Stimulated activated CD8-positive, alpha-beta memory T cell treated with anti-CD3 and anti-CD28 coated beads, Interleukin-4, amount 100 ng/mL, for 1 hour (primary cell): ENCODE measurements around the gene SDSL.

Experiments
- DNase-seq, 2 donors: peaks; one replicate each; pipeline ENCODE4 v3.0.0-alpha.2; 2020; ENCODE audit warnings: low read depth in 2 of 2, low spot score in 1 of 2

Gene SDSL

DNA sequence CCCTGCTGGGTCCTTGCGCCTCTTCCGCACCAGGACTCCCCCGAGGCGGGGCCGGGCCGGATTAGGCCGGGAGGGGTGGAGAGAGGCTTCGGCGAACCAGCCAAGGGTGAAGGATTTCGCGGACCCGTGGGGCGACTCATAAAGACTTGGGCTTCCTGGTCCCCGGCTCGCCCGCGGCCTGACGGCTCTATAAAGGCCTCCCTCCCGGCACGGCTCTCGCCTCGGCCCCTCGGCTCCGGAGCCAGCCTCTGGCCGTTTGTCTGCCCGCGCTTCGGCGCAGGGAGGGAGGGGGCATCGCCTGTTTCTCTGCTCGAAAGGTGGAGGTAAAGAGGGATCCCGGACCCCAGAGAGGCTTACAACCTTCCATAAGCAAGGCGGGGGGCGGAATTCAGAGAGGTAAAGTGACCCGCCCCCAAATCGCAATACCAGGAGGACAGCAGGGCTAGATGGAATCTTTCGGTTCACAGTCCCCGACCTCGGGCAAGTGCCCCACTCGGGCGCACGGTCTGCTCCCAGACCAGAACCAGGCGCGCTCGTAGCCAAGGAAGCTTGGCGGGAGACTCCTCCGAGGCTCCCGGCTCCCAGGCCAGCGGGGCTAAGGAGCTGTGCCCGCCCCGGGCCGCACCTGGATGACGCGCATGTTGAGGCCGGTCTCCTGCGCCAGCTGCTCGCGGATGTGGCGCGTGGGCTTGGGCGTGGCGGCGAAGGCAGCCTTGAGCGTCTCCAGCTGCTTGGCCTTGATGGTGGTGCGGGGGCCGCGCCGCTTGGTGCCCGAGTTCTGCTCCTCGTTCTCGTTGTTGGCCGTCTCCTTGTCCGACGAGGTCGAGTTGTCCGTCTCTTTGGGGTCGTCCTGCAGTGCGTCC is 45.6 kb downstream of the SDSL start:
- DNase-seq = no peak

DNA sequence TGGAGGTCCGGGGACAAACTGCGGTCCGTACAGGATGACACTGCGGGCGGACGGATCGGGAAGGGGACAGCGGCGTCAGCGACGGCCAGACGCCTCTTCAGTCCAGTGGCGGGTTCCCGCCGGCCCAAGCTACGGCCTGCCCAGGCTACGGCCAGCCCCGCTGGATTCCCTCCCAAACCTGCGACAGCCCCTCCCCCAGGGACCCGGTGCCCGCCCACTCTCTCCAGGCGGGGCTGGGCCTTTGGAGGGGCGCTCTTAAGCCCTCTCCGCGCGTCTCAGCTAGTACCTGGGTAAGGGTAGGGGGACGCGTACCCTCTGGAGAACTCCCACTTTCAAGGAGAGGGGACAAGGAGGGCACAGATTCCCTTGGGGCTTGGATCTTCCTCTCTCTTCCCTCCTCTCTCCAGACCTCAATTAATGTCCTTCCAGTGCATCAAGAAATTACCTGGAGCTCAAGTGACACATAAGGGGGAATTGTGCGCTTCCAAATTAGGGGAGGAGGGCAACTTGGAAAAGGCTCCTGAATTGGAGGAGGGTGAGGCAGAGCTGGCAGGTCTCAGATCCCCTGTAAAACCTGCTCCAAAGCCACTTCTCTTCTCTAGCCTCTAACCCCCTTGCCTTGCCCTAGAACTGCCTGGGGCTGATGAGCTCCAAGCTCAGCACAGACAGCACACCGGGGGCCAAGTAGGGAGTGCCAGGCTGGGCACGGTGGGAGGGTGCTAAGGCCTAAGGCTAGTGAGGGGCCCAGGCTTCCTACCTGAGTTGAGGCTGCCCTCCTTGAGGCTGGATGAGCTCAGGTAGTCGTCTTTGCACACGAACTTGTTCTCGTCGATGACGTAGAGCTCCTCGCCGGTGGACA is 46.4 kb downstream of the SDSL start:
- DNase-seq = no peak

DNA sequence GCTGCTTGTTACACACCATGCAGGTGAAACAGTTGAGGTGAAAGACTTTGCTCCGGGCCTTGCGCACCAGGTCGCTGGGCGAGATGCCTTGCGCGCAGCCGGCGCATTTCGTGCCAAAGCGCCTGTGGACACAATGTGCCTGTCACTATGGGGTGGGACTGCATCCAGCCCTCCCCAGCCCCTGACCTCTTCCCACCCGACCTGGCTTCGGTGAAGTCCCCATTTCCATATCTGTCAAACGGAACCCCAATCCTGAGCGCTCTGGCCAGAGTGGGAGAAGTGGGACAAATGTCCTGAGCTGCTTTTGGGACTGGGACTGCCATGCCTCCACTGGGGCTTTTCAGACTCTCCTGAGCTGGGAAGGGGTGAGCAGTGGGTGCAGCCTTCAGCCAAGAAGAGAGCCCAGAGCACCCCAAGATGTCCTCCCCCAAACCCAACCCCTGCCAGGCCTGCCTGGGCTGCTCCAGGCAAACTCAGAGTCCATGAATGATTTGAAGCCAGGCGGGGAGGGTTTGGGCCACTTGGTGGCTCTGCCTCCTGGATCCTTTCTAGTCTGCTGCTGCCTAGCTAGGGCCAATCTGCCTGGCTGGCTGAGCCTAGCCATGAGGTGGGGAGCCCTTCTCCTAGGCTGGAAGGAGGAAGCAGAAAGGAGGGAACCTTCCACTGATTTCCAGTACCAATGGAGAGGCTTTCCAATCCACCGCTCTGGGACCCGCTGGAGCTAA is 47.2 kb downstream of the SDSL start:
- no peak for DNase-seq

DNA sequence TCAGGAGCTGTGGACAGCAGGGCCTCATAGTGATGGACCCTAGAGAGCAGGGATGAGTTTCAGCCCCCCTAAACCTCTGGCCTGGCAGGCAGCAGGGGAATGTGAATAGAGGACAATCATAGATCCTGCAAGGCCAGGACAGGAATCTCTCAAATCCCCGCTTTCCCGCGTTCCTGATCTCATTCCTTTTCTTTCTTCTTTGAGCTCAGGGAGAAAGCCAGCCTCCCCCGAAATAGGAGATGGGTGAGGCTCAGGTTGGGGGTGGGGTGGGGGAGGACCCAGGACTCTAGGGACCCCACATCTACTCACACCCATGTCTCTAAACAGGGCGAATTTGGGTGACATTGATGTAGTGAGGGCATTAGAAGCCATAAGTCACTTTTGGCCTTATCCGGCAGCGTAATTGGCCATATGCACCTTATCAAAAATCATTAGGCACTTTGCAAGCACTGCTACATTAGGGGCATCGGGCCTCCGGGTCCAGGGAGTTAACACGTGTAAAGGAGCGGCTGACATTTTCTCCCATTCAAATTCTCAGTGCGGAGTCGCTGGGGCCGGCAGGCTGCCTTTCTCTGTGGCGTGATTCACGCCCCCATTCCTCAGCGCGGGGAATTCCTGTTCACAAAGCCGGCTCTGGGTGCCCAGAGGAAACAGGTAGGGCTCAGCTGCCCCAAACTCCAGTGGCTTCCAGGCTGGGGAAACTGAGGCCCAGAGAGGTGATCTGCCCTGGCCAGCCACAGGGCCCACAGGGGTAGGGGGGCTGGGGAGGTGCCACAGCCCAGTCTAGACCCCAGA is 48.0 kb downstream of the SDSL start:
- DNase-seq = no peak

DNA sequence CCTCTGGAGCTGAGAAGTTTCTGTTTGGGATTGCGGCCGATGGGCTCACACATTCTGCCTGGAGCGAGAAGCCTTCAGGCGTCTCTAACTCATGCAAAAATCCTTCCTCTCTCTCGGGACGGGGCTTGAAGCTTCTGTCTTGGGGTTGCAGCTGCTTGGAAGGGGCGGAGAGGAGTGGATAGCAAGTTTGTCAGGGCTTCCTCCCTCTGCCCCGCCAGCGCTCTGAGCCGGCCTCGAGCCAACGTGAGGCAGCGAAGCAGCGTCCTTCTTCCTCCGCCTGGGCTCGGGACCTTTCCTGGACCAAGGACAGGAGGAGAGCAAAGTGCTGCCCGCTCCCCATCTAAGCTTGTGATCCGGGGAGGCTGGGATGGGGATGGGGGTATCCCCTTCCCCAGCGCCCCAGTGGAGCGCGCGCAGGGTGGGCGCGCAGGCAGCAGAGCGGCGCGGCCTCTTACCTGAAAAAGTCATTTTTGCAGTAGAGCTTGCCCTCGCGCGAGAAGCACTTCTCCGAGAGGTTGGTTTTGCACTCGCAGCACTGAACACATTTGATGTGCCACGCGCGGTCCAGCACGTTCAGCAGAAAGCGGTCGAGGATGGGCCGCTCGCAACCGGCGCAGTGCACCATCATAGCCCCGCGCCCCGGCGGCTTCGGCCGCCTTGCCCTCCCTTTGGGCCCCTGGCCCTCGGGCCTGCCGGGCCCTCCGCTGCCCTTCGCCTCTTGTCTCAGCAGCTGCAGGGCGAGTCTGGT is 48.9 kb downstream of the SDSL start:
- no peak for DNase-seq

DNA sequence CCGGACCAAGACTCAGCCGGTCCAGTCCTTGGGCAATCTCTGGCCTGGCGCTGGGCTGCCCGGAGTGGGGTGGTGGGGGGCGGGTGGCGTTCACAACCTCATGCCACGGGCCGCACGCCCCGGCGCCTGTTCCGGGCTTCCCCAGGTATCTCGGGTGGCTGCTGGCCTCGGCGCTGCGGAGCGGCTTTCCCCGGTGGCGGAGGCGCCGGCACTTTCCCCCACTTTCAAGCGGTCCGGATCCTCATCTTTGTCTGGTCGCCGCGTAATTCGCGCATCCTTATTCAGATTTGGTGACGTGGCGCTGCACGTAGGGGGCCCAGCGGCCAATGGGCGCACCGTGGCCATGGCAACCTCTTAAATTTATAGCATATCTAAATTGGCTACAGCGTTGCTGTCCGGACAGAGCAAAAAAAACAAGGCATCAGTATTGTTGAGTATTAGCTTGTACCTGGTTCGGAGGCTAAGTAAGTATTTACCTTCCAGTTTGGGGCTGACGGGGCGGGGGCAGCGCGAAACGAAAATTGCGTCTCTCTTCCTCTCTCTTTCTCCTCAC is 49.5 kb downstream of the SDSL start, which contains the start of gene LHX5:
Gene LHX5 (minus strand): TSS at position 253 of the 553 bp plus-strand sequence. CDS start 373 bp downstream, outside the sequence.
- no peak for DNase-seq

DNA sequence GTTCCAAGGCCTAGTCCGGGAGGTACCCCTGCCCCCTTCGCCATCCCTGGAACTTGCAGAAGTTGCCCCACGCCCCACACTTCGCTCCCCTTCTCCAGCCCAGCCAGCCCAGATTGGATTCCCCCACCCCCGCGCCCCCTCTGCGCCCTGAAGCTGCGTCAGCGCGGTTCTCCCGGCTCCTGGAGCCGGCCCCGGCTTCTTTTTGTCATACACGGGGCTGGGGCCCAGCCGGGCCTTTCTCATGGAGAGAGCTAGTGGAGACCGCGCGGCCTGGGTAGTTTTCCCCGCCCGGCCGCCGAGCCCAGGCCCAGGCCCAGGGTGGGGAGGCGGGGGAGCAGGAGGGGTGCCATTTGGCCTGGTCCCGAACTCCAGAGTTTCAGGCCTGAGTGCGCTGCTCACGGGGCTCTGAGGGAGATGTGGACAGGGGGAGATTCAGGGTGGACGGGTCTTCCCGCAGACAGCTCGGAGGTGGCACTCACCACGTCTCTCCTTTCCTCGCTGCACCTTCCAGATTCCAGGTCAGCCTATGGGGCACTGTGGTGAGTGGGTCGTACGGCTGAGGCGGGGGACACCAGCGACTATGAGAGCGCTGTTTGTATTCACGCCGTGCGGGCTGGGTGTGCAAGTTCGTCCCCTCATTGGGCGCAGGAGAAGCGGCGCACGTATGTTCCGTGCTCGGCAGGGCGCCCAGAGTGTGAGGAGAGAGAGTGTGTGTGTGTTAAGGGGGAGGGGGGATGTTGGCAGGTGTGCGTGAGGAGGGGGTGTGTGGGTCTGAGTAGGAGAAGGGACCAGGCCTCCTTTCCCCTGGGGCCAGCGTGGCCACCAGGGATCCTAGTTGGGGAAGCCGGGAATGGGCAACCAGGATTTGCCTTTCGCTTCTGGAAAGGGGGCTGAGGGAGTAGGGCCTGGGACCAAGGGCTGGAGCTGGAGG is 50.3 kb downstream of the SDSL start:
- DNase-seq = no peak

DNA sequence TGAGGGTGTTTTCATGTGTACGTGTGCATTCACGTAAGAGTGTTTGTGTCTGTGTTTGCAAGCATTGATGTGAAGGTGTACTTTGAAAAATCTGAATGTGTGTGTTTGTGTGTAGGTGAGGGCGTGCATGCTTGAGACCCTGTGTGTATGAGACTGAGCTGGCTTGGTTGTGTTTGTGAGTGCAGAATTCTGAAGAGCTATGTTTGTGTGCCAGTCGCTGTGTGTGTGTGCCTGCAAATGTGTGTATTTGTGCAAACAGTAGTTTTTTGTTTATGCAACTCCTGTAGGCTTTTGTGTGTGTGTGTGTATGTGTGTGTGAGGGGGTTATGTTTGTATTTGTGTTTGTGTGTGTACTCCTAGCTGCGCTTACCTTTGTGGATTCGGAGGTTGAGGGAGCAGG is 51.2 kb downstream of the SDSL start:
- DNase-seq = no peak

DNA sequence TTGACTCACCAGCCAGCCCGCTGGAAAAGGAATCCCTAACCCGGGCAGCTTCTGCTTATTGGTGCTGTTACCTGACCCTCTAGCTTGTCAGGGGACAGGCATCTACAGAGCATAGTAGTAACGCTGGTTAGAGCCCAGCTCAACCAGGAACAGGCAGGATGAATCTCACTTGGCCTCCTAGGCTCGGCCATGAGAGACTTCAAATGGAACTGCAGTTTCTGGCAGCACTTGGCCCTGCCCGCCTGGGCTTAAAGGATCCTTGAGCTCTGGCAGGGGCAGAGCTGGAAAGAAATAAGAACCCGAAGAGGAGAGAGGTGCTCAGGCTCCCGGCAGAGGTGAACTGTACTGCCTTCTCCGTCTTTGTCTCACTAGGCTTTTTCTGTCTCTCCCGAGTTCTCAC is 51.8 kb downstream of the SDSL start:
- DNase-seq = no peak

DNA sequence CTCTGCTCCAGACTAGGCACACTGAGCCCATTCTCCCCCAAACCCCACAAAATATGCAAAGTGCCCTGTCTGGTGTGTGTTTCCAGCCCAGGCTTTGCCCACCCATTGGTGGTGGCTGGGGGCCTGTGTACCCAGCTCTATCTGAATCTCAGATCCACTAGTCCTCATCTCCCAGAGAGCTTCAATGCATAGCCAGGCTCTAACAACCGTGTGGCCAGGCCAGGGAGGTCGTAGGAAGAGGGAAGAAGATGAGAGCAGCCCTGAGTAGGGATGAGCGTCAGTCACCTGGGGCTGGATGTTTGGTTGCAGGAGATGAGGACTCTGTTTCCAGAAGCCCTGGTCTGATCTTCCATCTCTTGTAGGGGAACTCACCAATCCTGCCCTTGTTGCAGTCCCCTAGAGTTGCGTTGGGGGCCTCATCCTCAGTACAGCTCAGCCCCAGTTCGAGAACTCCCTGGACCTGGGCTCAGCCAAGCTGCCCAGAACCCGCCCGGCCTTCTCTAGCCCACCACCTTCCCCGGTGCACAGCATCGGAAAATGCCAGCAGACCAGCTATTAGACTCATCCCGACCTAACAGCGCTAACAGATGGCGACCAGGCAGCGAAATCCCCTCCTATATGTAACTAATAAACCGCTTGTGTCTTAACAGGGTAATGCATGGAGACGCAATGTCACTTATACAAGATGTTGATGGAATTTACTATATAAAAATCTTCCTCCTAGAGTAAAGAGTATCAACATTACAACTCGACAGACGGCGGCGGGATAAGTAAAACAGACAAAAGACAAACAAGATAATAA is 52.7 kb downstream of the SDSL start:
- no peak for DNase-seq

DNA sequence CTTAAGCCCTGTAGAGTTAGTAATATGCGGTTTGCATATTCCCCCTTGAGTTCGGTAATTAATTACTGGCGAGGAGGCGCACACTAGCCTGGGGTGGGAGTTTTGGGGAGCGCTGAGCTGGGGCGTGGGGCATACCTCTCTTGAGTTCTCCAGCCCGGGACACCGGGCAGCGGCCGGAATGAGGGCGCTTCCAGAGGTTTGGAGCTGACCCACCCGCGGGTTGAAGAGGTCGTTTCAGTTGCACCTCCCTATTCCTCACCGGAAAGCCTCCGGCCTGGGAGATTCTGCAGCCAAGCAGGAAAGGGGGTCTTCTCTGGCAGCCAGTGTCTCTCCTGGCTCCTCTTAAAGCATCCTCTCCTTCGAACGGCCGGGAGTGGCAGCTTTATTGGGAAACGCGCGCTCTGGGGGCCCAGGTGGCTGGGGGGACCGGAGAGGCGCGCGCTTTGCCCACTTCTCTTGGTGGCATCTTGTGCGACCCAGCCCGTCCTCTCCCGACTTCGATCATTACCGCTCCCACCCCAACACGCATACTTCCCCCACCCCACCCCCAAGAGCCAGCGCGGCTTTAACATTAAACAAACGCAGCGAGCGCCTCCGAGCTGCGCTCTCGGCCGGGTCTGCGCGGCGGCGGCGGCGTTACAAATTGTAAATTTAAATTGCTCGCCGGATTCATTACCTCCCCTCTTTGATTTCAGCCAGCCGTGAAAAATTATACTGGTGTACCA is 53.4 kb downstream of the SDSL start:
- DNase-seq = no peak

DNA sequence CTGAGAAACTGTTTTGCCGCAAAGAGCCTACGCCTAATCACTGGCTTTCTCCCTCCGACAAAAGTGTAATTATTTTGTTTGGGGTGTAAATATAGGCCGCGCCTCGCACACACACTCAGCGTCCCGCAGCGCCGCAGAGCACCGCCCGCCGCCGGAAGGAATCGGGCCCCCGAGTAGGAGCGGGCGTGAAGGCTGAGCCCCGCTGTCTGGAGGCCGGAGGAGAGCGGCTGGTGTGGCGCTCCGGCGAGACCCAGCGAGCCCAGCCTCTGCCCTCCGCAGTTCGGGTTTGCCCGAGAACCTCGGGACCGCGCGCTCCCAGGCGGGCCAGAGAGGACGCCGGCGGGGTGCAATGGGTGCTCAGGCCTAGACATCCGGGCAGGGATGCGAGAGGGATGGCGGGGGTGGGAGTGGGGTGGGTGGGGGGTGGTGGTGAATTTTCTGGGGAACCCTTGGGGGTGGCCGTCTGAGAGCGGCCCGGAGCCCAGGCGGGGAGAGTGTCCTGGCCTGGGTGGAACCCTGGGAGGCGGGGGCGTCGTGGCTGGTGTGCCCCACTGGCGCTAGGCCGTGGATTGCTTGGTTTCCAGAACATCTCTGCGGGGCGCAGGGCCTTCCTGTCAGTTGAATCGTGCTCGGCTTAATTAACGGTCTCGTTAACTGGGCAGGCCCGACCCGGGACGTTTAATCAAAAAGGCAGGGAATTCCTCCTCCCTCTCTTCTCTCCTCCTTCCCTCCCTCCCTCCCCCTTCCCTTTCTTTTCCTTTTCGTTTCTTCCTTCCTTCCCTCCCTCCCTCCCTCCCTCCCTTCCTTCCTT is 54.2 kb downstream of the SDSL start:
- no peak for DNase-seq

DNA sequence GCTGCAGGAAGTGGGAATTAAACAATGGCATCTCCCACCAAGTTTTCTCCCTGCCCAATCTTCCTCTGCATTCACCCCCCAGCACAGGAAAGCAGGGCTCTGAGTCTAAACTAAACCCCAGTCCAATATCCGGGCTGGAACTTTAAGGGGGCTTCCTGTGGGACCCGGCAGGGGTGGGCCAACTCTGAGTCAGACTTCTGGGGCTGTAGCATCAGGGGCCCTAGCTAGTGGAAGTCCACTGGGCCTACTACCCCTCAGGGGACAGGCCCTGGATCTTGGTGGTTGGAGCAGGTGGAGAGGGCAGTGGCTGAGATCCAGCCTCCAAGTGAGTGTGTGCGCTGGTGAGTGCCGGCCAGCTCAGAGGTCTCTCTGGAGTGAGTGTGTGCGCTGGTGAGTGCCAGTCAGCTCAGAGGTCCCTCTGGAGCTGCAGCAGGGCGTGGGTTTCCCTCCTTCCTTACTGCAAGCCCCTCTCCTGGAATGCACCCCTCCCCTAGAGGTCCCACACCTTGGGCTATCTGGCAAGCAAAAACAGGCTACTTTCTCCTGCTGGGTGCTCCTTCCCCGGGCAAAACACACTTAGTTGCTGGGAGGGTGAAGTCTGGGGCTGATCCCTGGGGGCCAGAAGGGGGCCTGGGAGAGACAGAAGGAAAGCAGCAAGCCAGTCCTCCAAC is 55.1 kb downstream of the SDSL start:
- no peak for DNase-seq

DNA sequence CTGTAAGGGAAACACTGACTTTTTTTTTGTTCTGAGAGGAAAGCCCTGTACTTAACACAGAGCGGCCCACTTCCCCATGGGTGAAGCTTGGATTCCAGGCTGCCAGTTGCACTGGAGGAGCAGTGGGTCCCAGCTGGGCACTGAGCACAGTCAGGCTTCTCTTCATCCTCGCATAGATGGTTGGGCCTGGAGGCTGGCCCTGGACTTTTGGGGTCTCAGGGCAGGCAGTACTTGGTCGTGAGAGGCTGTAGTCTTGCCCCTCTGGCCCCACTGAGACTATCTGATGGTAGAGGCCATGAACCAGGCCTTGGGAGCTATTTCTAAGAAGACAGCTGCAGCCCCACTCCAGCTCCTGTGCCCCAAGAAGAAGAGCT is 55.6 kb downstream of the SDSL start:
- DNase-seq = no peak

DNA sequence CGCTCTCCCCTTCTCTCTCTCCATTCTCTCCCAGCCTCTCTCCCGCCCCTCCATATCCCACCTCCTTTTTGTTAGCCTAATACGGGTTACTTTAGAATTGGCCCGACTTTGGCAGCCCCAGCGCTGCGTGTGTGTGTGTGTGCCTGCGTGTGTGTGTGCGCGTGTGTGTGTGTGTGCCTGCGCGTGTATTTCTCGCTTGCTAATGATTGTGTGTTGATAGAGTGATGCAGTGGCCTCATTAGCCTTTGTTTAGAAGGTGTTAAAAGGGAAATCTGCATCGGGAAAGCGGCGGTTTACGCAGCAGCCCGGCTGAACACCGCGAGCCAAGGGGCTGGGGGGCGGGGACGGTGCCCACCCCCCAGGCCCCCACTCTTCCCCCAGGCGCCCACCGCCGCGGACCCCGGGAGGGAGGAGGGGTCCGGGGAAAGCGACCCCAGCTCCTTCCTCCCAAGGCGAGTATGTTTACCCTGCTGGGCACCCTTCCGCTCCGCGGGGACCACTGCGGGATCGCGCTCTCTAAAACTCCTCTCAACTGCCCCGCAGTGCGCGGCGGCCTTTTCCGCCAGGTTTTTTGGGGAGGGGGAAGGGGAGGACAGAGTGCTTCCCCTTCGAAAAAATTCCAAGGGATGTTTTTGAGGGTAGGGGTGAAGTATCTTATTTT is 56.3 kb downstream of the SDSL start:
- DNase-seq = no peak
